ENCODE measurements around the gene SUN2. TPM values are rescaled to one million over a fixed set of nuclear protein-coding genes. Genes with fewer than 3 reads are reported as not detected.

Gene SUN2
- total and polyA plus RNA-seq, 10 of the 15 experiments (the other 5 are each of a cell fraction or from before 2014, with no cell fraction given) = 0.18 to 107 (median 35.9) TPM

GRCh38 chr22:38733724-38734381, 21.9 kb downstream of the SUN2 start:
- intact Hi-C loops (cut with micrococcal nuclease; ENCODE audit: unreplicated experiment) = no loop called here
- 79% methylated on average over 8 of the region's 8 CpGs for WGBS (ENCODE audit: insufficient coverage, insufficient replicate concordance, low lambda C conversion rate, missing lambda C conversion rate)
- Histone ChIP-seq H3K9me3 (replicated peaks; ENCODE audit: control insufficient read depth, insufficient read depth, low read length) (no peaks in the 10 kb centered on the region), H3K36me3 (ENCODE audit: control insufficient read depth in 2 of 2, insufficient read depth in 2 of 2, low read length in 1 of 2) (peaks cover 32 to 65% of the 10 kb centered on the region in 2 experiments), H3K9ac (ENCODE audit: control insufficient read depth, insufficient read depth, low read length) (no peak overlapping the region), H3K4me1 (ENCODE audit: control insufficient read depth, insufficient read depth, low read length) (no peaks in the 10 kb centered on the region), H3K79me2 (ENCODE audit: control insufficient read depth, insufficient read depth, low read length) (no peaks in the 10 kb centered on the region), H3K27ac (ENCODE audit: control insufficient read depth, insufficient read depth) (no peak overlapping the region), H3K27me3 (replicated peaks in 1 of 2; ENCODE audit: control insufficient read depth in 2 of 2, insufficient read depth in 2 of 2, low read length in 1 of 2) (no peaks in the 10 kb centered on the region), H2AFZ (ENCODE audit: control insufficient read depth, low read depth, low read length) (no peak overlapping the region), H3K4me3 (no peak overlapping the region), H3K4me2 (ENCODE audit: control insufficient read depth, insufficient read depth) (no peak overlapping the region), H4K20me1 (ENCODE audit: control insufficient read depth, insufficient read depth) (peaks cover 2% of the 10 kb centered on the region; the same call in 1 of the 2 replicates)
- FAIRE-seq (no peak), ATAC-seq (peak; percentile 14), DNase-seq (ENCODE audit: low read depth, low spot score) (no peak)
- RAD21 ChIA-PET (ENCODE audit: unreplicated experiment) = interaction anchor here (0.9 to 1.8 kb wide), 2 partner anchors 32 to 270 kb away, joined by 3 to 4 read pairs; no protein-coding TSS in a partner anchor
- no TSS peak for BruUV-seq (replicated peaks)
- in situ Hi-C loops (cut with MboI) = no loop called here
- CTCF ChIA-PET = interaction anchor here (1.0 to 3.7 kb wide), 11 partner anchors 9 to 682 kb away, joined by 3 to 26 read pairs (median 5); no protein-coding TSS in a partner anchor
- POLR2A ChIA-PET = interaction anchor here (0.6 to 1.3 kb wide), 2 partner anchors 19 to 513 kb away, joined by 3 read pairs; no protein-coding TSS in a partner anchor
- TF ChIP-seq TCF3 (IDR thresholded peaks at IDR 0.05; ENCODE audit: borderline replicate concordance, insufficient read depth, low read depth, low read length) (no peak), IKZF1 (conservative IDR thresholded peaks at IDR 0.05) (no peak), POLR2A (IDR thresholded peaks at IDR 0.05; ENCODE audit: low read depth, low read length) (peak; percentile 61), KLF5 (IDR thresholded peaks at IDR 0.05; ENCODE audit: partially characterized antibody) (no peak), ATF7 (IDR thresholded peaks at IDR 0.05; ENCODE audit: low read depth) (no peak), PML (IDR thresholded peaks at IDR 0.05; ENCODE audit: low read length) (peak; percentile 63), IRF4 (IDR thresholded peaks at IDR 0.05; ENCODE audit: low read depth, low read length) (no peak), ZNF384 (IDR thresholded peaks at IDR 0.05; ENCODE audit: borderline replicate concordance, low read depth, low read length) (no peak), NFYA (IDR thresholded peaks at IDR 0.05; ENCODE audit: borderline replicate concordance, low read depth, low read length) (no peak)
- SMC1A ChIA-PET (ENCODE audit: uncharacterized antibody, unreplicated experiment) = interaction anchor here (1.3 kb wide), 1 partner anchor 17 kb away, joined by 5 read pairs; no protein-coding TSS in a partner anchor

All from GM12878 (cell line).